Activated CD8-positive, alpha-beta T cell treated with anti-CD3 and anti-CD28 coated beads for 36 hours (primary cell): Measurements from ENCODE around the gene MAX. TPM values are rescaled to one million over a fixed set of nuclear protein-coding genes. Genes with fewer than 3 reads are reported as not detected.
A peak's percentile ranks its signal among the peaks of the same experiment; 100 is the strongest.

Experiments
- ATAC-seq: fragments of 200-7000 bp; cut with Tn5 transposase; one replicate; pipeline ENCODE4 v1.10.0; 2021; ENCODE audit warnings: mild to moderate bottlenecking, moderate library complexity
- CTCF ChIA-PET: fragments of 350-600 bp; sonication (Branson Sonifier 250); formaldehyde crosslinking; loops from one replicate; lab custom pipeline; 2021; ENCODE audit warnings: antibody characterized with exemption; lab: Charles Lee
- POLR2A ChIA-PET: fragments of 350-600 bp; sonication (Branson Sonifier 250); formaldehyde crosslinking; loops from one replicate; lab custom pipeline; 2021; ENCODE audit warnings: antibody characterized with exemption; lab: Charles Lee
- DNase-seq: peaks from one replicate; pipeline ENCODE4 v3.0.0-alpha.2; 2020
- H3K27ac Mint-ChIP-seq: one replicate; pipeline ENCODE4 v1.8.0; 2021; ENCODE audit warnings: mild to moderate bottlenecking, mixed read lengths
- H3K27me3 Mint-ChIP-seq: one replicate; pipeline ENCODE4 v1.8.0; 2021; ENCODE audit warnings: mixed read lengths
- H3K36me3 Mint-ChIP-seq: one replicate; pipeline ENCODE4 v1.8.0; 2021; ENCODE audit warnings: low read depth, mixed read lengths
- H3K4me1 Mint-ChIP-seq: one replicate; pipeline ENCODE4 v1.8.0; 2021; ENCODE audit warnings: low read depth, mixed read lengths
- H3K4me3 Mint-ChIP-seq: one replicate; pipeline ENCODE4 v1.8.0; 2021; ENCODE audit warnings: mild to moderate bottlenecking, moderate library complexity, mixed read lengths
- H3K9me3 Mint-ChIP-seq: one replicate; pipeline ENCODE4 v1.8.0; 2021; ENCODE audit warnings: mixed read lengths
- intact Hi-C: fragments of 100-400 bp; cut with micrococcal nuclease; formaldehyde crosslinking; loops from one replicate; pipeline ENCODE4 v1.10.0; 2022
- total RNA-seq, 2 experiments: library from RNA; stranded (reverse); gene quantifications; one replicate each; pipeline ENCODE4 v1.2.3, GENCODE V29; 2021
- TF ChIP-seq, protein P1 (sequence below): fragments of 200-600 bp; IDR thresholded peaks from one replicate; pipeline ENCODE4 v1.8.0; 2022; ENCODE audit warnings: antibody characterized with exemption, mild to moderate bottlenecking

The MAX gene, protein sequence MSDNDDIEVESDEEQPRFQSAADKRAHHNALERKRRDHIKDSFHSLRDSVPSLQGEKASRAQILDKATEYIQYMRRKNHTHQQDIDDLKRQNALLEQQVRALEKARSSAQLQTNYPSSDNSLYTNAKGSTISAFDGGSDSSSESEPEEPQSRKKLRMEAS
- 10 to 100 TPM; 92.6 to 92.8 TPM for total RNA-seq

DNA sequence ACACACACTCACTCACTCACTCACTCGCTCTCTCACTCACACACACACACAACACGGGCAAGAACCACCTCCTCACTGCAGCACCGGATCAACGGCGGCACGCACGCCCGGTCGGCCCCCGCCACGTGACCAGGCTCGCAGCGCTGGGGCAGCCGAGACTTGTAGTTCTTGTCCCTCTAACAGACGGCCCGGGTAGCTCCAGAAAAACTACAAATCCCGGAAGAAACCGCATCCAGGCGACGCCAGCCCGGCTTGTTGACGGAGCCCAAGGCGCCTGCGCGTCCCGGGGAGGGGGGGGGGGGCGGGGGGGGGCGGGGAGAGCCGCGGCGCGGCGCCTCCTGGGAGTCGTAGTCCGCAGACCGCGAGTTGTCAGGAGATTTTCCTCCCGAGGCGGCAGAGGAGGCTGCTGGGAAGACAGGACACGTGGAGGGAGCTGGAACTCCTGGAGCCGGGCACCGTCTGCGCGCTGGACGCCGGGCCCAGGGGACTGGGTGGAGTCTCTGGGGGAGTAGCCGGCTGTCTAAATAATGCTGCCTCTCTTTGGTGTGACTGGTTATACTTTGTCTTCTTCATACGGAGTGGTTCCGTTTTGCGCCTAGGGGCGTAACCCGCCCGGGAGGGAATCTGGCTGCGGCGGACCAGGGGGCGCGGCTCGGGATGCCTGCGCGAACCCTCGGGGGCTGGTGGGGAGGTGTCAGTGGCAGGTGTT, at the start of gene MAX:
TSS of gene MAX (minus strand) at position 77 of the 709 bp plus-strand sequence. CDS start 178 bp downstream, outside the sequence.
- Mint-ChIP-seq H3K9me3 (no peaks in the 10 kb centered on the region), H3K27ac (peak within 1 kb of the TSS; percentile 98), H3K4me3 (peak within 1 kb of the TSS; percentile 90), H3K4me1 (peaks cover 33% of the 10 kb centered on the region), H3K27me3 (no peaks in the 10 kb centered on the region), H3K36me3 (peaks cover 25% of the 10 kb centered on the region)
- POLR2A ChIA-PET, result interaction anchor here (0.7 to 0.8 kb wide), 3 partner anchors 17 to 116 kb away, joined by 3 to 4 read pairs (median 3); partner anchors contain the start of gene FNTB
- TF ChIP-seq, protein P1, sequence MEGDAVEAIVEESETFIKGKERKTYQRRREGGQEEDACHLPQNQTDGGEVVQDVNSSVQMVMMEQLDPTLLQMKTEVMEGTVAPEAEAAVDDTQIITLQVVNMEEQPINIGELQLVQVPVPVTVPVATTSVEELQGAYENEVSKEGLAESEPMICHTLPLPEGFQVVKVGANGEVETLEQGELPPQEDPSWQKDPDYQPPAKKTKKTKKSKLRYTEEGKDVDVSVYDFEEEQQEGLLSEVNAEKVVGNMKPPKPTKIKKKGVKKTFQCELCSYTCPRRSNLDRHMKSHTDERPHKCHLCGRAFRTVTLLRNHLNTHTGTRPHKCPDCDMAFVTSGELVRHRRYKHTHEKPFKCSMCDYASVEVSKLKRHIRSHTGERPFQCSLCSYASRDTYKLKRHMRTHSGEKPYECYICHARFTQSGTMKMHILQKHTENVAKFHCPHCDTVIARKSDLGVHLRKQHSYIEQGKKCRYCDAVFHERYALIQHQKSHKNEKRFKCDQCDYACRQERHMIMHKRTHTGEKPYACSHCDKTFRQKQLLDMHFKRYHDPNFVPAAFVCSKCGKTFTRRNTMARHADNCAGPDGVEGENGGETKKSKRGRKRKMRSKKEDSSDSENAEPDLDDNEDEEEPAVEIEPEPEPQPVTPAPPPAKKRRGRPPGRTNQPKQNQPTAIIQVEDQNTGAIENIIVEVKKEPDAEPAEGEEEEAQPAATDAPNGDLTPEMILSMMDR, result no peak
- intact Hi-C loops, result loop anchor here (5.0 kb wide), 1 partner anchor 115 kb away; the partner anchor contains the start of gene FNTB
- ATAC-seq (peak; percentile 91), DNase-seq (peak; percentile 98)
- CTCF ChIA-PET, result interaction anchor here (1.3 kb wide), 2 partner anchors 117 to 309 kb away, joined by 3 read pairs; no protein-coding TSS in a partner anchor

DNA sequence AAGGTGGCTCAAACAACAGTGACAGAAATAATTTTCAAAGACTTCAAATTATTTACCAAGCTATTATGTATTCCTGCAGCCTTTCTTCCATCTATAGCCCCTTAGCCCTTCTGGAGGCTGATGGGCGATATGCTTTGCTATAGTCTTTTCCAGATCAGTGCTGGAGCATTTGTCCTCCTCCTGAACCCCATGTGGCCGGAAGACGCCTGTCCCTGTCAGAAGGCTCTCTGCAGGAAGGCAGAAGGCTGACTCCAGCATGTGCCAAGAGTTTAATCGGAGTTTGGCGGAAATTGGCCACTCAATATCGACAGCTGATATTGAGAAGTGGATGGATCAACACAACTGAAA, 49.3 kb upstream of the MAX start:
- intact Hi-C loops, result no loop called here
- Mint-ChIP-seq H3K36me3 (no peaks in the 10 kb centered on the region), H3K27ac (no peak overlapping the region), H3K4me3 (no peak overlapping the region), H3K27me3 (peaks cover 2% of the 10 kb centered on the region), H3K9me3 (no peaks in the 10 kb centered on the region), H3K4me1 (no peaks in the 10 kb centered on the region)
- TF ChIP-seq, protein P1, result no peak
- ChIA-PET POLR2A (no interaction called here), CTCF (no interaction called here)
- ATAC-seq (no peak), DNase-seq (no peak)

DNA sequence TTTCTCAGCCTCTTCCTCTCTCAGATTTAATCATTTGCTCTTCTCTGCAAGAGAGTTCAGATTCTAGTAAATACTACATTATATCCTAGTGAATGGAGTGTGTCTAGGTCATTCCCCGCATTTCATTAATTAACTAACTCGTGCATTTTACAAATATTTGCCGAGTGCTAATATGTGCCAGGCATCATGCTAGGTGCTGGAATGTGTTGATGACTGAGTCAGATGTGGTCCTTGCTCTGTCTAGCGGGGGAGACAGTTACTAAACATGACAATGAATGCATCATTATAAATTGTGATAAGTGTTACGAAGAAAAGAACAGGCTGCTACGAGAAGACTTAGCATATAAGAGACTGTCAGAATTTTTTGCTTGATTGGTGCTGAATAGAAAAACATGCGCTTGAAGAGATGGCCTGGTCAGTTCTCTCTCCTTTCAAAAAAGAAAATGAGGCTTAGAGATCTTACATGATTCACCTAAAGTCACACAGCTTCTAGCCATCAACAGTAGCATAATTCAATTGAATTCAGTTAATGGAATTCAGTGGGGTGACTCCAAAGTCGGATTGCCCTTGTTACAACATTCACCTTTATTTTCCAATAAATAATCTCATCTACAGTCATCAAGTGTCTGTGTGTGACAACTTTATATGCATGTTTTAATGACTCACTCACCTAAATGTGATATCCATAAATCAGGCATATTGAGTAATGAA, 48.7 kb upstream of the MAX start:
- no peaks in the 10 kb centered on the region for H3K9me3 Mint-ChIP-seq
- H3K36me3 Mint-ChIP-seq, result no peaks in the 10 kb centered on the region
- CTCF ChIA-PET, result no interaction called here

DNA sequence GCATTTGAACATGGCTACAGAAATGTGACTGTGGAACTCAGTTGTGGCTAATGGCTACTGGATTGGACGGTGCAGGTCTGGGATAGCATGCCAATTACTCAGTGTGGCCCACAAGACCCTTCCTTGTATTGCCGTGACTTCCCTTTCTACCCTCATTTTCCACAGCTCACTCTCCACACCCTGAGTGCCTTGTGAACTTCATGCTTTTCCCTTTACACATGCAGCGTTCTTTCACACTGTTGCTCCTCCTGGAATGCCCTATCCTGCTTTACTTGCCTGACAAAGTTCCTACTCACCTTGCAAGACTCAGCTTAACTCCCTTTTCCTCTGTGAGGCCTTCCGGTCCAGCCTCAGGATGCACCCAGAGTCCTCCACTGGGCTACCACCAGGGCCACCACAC, 46.8 kb upstream of the MAX start:
- H3K4me1 Mint-ChIP-seq, result no peaks in the 10 kb centered on the region
- intact Hi-C loops, result no loop called here
- peaks cover 8% of the 10 kb centered on the region for H3K27me3 Mint-ChIP-seq
- CTCF ChIA-PET, result no interaction called here
- no peak overlapping the region for H3K4me3 Mint-ChIP-seq
- POLR2A ChIA-PET, result no interaction called here
- H3K9me3 Mint-ChIP-seq, result no peaks in the 10 kb centered on the region
- TF ChIP-seq, protein P1, result no peak
- no peak for ATAC-seq
- no peak overlapping the region for H3K27ac Mint-ChIP-seq
- no peaks in the 10 kb centered on the region for H3K36me3 Mint-ChIP-seq
- DNase-seq, result no peak

More for the DNA sequence above, 48.7 kb upstream of the MAX start:
- ATAC-seq (no peak), DNase-seq (no peak)
- Mint-ChIP-seq H3K27ac (no peak overlapping the region), H3K4me3 (no peak overlapping the region), H3K4me1 (no peaks in the 10 kb centered on the region), H3K27me3 (peaks cover 2% of the 10 kb centered on the region)
- TF ChIP-seq, protein P1, result no peak
- intact Hi-C loops, result no loop called here
- POLR2A ChIA-PET, result no interaction called here

DNA sequence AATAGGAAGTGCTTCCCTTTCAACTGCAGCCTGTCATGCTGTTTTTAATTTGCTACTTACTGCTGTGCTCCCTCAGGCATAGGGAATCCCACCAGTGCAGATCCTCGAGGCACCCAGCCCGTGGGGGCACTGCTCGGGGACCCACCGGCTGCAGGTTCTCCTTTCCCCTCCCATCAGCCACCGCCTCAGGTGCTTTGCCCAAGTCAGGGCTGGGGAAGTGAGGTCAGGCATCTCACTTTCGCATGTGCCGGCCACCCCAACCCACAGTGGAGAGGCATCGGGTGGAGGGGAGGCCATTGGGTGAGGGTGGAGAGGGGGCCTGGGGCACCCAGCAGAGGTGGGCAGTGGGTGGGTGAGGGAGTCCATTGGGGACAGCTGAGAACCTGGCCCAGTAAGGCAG, 41.9 kb upstream of the MAX start:
- POLR2A ChIA-PET, result no interaction called here
- no peak for DNase-seq
- ATAC-seq, result no peak
- Mint-ChIP-seq H3K27me3 (peaks cover 11% of the 10 kb centered on the region), H3K4me1 (no peaks in the 10 kb centered on the region), H3K9me3 (no peaks in the 10 kb centered on the region), H3K36me3 (no peaks in the 10 kb centered on the region), H3K27ac (no peak overlapping the region), H3K4me3 (no peak overlapping the region)
- intact Hi-C loops, result no loop called here
- TF ChIP-seq, protein P1, result no peak
- CTCF ChIA-PET, result interaction anchor here (1.0 kb wide), 1 partner anchor 680 kb away, joined by 3 read pairs; no protein-coding TSS in a partner anchor
